Retina (tissue), 1 donor: ENCODE results near the gene DSCAM.

Experiments
- DNase-seq: peaks from one replicate; pipeline ENCODE4 v3.0.0-alpha.2; 2016

Gene DSCAM

DNA sequence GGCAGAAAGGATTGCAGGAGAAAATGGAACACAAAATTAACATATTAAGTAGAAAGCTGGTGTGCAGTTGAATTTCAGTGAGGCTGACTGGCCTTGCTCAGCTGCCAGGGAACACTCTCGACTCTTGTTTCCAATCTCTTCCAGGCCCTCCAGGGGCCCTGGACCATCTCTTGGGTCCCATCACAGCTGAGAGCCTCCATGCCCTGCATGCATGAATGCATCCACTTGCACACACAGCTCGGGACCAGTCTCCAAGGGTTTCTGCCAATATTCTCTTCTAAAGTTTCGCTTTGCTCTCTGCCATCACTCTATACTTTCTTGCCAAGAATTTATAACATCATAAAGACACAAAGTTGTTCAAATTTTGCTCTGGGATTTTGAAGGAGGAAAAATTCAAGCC is 200.3 kb downstream of the DSCAM start:
- DNase-seq, result no peak

DNA sequence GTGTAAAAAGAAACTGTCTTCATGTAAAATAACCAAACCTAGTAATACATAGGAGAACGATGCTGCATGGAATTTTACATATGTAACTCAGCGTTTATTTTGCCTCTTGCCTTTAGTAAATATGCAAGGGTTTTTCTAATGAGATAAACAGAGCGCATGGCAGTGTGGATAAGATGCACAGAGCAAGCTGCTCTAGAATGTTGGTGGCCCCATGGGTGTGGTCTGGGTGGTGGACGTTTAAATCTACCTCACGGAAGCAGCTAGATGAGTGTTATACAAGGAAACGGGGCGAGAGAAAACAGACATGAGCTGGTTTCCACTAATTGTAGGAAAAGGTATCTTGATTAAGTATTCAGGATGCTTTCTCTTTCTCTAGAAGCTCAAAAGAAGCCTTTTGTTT is 205.9 kb downstream of the DSCAM start:
- peak; percentile 24 for DNase-seq

DNA sequence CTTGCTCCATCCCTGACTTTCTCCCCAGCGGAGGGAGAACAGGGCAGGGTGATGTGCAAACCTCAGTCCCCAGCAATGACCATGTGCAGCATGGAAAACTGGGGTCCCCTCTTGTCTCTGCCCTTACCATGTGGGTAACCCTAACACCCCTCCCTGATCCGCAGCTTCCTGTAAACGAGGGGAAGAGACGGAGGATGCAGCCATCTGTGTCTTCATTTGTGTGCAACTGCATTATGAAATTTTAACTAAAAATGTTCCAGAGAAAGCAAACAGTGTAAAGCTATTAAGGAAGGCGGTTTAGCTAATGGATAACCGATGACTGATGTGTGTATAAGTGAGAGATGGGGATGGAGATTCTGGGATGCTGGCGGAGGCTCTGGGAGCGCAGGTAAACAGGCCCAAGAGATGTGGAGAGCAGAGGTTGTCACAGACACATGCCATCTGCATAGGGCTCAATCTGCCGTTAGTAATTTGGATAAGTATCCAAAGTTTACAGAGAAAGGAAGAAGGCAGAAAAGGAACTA is 206.6 kb downstream of the DSCAM start:
- peak; percentile 53 for DNase-seq

DNA sequence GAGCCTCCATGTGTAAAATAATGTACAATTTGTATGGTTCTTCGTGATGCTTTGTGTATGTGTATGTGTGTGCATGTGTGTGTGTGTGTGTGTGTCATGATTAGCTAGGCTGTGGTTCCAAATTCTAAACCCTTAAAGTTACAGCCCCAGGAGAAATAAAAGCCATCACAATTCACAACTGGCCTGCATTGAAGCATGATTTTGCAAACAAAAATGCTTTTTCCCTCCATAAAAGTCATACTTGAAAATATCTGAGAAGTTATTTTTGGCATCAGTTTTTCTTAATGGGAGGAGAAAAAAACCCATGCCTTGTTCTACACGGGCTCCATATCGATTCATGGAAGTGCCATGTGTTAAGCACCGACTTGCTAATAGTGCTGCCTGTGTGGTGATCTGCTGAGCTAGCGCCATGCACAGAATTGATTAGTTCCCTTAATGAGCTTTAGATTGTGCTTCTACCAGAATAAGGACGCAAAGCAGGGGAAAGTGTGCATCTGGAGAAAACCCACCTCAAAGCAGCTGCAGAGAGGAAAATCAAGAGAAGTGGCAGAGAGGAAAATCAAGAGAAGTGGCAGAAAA is 207.3 kb downstream of the DSCAM start:
- peak; percentile 59 for DNase-seq

DNA sequence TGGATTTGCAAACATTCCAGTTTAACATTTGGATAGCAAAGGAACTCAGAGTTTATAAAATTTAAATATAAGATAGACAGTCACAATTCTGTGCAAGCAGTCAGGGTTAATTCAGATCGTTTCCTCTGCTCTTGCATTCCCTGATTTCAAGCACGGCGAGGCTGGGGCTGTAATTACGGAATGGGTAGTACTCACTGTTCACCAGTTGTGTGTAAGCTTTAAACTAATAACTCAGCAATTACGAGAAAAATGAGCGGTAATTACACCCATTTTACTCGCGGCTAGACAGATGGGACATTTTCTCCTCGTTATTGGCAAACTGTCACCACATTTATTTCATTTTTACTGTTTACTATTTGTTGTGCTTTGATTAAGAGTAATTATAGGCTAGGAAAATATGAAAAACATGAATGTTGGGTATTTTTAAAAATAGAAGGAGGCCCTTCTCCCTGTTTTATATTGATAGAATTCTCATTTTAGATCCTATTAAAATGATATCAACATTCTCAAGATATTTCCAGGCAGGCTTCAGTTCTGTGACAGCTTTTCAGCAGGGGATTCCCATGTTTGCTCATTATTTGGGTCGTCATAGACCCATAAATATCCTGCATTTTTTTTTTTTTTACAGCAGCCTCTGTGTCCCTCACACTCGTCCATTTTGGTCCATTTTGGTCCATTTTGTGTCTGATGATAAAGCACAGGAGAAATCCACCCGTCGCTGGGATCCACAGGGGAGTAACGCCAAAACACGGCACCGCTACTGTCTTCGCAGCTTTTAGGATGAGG is 208.3 kb downstream of the DSCAM start:
- DNase-seq, result no peak

DNA sequence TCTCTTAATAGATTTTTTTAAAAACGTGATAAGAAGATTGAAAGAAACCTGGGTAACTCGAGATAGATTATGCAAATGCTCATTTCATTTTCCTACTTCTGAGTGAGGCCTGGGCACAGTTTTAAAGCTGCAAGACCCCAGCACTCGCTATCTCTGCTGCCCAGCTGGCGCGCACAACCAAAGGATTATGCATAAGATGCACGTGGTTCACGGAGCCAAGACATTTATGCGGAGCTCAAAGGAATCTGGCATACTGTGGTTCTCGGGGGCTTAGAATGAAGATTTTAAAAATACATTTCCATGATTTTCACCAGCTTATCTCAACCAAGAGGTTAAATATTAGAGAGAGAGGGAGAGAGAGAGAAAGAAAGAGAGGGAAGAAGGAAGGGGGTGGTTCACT is 210.9 kb downstream of the DSCAM start:
- no peak for DNase-seq

DNA sequence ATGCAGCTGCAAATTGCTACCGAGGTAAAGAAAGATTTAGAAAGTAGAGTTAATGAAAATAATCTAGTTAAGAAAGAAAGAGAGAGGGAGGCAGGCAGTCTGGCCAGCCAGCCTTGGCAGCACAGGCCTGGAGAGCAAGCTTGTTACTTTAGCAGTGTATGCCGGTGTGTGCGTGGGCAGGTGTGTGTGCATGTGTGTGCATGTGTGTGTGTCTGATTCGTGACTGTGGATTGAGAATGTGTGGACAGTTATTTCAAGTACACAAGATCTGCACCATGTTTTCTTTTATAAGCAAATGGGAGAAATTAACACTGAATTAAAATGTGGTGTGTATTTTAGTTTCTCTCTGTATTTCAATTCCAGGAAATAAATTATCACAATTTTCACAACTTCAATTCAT is 211.6 kb downstream of the DSCAM start:
- DNase-seq, result no peak

DNA sequence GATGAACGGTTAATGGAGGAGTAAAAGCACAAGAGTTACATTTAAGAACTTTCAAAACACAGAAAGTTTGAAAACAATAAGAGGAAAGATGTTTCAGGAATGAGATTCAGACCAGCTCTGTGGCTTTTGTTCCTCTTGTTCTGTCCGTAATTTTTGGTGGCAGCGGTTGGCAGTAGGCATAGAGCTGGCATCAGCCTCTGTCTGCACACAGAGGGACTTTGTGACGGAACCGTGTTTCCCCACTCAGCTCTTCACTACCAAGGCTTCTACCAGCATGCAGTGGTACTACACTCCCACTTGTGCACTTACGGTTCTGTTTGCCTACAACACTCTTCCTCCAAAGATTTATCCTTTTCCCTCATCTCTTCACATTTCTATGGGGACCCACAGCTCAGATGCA is 212.8 kb downstream of the DSCAM start:
- DNase-seq, result no peak

DNA sequence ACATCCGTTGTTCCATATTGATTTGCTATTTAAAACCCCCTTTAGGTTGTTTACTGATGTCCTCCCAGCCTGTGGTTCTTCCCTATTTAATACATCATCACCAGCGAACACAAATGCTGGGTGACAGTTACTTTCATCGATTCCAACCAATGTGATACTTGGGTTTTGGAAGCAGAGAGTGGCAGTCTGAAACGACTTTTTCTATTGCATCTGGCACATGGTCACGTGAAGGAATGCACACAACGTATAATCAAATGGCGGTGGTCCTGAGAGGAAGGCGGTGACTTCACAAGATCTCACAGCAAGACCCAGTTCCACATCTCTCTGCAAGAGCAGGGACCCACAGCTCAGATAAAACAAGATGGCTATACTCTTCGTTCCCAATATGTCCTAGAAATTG is 213.9 kb downstream of the DSCAM start:
- DNase-seq, result peak; percentile 45

DNA sequence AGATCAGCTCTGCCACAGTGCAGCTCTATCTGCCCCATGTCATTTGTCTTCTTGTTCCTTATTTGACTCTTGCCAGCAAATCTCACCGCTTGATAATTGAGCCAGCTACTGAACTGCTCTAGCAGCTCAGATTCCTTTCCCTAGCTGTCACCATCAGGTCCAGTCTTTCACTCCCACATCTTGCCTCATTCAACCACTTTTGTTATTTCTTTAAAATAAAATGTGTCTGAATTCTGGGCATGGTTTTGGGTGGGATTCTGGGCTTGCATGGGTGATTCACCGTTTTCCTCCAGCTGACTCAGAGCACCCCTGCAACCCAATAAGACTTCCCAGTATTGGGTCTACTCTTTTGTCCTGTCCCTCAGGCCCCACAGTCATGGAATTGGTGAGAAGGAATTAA is 215.7 kb downstream of the DSCAM start:
- no peak for DNase-seq

DNA sequence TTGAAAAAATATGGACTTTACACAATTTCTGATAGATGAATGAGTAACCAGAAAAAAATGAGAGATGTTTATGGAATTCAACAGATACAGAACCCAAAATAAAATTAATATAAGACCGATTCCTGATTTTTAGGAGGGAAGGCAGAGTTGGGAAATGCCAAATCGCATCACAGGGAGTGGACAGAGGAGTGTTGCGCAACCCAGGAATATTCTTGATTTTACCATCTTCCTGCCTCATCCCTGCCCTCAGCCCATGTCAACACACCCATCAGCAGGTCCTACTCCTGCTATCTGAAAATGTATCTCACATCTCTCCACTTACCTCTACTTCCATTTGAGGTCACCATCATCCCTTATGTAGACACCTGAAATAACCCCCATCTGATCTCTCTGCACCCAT is 221.0 kb downstream of the DSCAM start:
- no peak for DNase-seq

DNA sequence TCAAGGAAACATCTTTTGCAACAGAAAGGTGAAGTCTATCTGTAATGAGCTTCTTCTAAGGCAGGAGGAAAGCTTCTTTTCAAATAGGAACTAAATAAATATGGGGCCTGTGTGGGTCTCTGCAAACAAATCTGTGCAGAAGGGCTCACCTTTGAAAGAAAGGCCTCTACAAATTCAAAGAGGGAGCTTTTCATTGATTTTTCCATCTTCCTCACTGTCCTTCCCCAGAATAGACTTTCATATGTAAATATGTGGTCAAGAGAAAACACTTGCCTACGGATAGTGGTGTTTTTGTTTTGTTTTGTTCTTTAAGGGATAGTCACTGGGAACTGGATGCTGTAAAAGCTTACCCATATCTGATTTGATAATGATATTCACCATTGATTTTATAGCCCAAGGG is 223.4 kb downstream of the DSCAM start:
- DNase-seq, result no peak

DNA sequence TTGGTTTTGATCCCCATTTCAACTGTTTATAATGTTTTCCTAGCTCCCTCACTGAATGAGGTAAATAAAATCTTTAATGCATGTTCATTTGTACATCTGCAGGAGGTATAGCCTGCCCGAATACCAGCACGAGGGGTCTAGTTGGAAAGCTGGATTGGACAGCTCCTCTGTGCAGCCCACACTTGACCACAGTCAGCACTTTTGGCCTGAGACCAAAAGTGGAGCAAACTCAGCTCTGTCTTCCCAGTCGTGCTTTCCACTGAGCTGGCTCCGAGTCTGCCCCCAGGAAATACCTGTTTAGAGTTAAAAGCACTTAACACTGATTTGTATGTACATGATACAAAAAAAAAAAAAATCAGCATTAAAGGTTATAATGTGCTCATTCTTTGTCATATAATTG is 224.4 kb downstream of the DSCAM start:
- DNase-seq, result no peak

DNA sequence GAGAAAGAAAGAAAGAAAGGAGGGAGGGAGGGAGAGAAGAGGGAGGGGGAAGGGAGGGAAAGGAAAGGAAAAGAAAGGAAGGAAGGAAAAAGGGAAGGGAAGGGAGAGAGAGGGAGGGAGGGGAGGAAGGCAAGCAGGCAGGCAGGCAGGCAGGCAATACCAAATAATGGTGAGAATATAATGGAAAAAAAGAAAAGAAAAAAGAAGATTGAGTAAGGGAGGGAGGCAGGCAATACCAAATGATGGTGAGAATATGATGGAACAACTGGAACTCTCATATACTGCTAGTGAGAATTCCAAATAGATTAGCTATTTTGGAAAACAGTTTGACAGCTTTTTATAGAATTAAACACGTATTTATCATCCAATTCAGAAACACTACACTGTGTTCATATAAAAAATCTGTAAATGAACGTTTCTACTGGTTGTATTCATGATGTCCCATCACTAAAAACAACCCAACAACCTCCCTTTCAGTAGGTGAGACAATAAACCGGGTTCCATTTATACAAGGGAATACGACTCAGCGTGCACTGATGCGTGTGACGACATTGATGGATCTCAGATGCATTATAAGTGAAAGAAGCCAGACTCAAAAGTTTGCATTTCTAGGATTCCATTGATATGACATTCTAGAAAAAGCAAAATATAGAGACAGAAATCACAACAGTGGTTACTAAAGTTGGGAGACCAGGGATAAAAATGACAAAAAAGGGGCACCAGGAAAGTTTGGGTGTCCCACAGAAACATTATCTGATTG is 226.4 kb downstream of the DSCAM start:
- no peak for DNase-seq

DNA sequence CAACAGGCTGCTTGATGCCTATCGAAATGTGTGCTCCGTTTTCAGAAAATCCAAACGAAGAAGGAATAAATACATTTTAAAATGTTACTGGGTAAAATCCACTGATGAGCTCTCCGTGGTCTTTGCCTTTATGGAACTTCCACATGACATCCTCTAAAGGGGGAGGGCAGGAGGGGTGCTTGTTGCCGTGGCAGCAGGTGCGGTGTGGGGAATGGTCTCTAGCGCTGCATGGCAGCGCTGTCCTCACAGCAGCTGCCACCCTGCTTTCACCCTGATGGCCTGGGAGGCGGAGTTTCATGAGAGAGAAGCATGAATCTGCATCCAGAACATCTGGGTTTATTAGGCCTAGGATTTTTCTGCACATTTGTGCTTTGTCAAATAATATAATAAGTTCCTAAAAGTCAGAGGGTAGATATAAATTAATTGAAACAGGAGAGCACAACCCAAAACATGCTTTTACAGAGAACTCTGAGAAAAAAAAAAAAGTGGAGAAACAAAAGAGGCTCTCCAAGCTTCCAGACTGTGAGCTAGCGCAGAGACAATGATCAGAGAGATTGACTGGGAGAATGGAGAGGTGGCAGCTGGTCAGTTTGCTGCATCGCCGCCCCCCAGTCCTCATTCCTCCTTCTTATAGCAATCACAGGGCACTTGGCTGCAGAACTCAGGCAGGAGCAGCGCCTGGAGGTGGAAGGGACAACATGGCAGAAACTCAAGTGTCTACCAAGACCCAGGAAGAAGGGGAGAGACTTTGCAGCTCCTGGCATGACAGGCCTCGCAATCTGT is 228.6 kb downstream of the DSCAM start:
- DNase-seq, result peak; percentile 55

DNA sequence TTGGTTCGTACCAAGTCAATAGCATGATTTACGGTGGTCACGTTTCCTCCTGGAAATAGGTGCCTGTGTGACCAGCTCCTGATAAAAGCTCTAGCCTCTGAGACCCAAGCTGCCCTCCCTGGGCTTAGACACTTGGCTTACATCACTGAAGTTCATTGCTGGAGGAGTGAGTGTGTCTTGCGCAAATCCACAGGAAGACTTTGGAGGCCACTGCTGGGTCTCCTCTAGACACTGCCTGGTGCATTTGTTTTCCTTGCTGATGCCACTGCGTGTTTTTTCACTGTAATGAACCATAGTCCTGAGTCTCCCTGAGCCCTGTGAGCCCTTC is 230.6 kb downstream of the DSCAM start:
- no peak for DNase-seq

DNA sequence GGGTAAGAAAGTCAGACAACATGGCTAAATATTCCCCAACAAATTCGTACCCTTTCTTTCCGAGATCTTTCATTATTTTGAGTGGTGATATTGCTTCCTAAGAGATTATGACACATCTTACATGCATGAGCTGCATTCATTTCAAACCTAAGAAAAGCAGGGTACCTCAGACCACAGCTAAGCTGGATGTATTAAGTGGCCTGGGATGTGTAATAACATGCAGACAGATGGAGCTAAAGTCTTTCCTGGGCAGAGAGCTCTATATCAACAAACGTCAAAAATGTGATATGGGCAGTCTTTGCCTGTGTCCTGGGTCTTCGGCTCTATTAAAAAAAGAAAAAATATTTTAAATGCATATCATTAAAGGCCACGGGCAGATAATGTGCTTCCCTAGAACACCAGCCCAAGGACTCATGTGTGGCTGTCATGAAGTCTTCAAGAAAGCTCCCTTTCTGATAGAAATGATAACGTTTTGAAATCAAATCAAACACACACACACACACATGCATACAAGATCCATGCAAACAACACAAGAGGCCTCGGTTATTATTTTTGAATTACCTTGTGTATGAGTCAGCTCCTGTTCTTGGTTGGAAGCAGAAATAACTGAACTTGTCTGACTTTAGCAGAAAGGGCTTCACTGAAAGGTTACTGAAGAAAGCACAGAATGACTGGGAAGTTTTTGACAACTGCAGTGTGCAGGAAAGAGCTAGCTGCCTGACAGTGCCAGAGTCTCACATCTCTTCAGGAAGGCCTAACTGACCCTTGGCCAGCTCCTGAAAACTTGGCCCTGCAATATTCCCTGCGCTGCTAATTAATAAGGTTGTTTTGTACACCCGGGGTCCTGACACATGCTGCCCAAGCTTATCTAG is 231.2 kb downstream of the DSCAM start:
- DNase-seq, result no peak

DNA sequence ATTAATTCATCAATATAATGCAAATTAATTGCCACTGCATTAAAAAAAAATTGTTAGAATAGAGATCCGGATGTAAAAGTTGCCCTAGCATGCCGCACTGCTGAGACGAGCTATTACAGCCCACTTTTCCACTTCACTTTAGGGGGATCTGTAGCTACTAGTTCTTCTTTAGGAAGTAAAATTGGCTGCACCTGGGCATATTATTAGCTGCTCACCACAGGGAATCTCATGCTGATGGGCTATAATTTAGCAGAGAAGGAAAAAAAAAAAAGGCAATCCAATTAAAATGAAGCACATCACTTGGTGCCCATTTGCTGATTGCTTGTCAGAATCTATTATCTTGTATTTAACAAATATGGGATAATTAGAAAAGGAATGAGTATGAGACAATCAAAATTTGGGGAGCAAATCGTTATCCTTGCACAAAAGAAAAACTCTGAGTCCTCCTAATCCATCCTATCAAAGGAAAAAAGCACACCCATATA is 233.4 kb downstream of the DSCAM start:
- DNase-seq, result peak; percentile 77

DNA sequence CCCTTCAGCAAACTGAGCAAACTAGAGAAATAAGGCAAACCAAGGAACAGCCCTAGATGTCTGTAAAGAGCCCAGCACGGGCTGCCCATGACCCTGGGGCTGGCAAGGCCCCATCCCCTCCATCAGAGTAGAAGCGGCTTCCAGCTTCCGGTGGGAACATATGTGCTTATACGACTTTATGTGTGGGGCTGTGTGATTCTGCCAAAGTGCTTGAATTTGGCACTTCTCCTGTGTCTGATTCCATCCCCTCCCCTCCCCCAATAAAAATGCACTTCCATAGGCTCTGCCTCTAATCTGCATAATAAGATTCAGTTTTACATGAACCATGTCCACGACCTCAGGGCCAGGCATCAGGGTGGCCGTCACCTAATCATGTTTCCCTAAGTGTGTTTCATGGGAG is 236.6 kb downstream of the DSCAM start:
- no peak for DNase-seq

DNA sequence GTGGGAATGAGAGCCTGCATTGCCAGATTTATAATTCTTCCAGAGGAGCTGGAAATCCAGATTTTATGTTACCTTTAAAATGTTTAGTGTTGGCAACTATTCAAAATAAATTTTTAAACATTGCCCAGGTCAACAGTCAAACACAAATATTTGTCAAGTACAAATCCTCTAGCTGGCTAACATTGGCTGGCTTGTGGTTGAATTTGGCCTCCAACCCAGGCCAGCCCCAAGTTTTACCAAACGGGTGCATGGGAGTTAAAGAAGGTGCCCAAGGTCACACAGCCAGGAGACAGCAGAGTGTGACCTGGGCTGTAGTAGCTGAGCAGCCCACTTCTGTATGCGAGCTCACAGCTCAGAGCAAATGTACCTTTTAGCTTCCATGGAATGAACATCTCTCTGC is 240.6 kb downstream of the DSCAM start:
- no peak for DNase-seq

DNA sequence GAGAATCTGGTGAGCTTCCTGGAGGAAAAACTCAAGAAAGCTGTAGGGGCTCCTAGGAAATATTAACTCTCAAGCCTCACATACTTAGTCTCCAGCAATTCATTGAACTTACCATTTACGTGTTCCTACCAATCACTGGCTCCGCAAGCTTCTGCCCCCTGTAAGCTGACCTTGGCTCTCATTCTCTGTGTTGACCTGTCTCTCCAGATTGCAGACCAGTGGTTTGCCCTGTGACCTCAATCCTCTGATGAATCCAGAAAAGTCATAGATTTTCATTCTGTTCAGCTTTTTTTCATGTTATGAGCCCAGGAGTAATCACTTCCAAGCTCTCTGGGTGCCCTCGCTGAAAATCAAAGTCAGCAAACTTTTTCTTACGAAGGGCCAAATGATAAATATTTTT is 241.9 kb downstream of the DSCAM start:
- DNase-seq, result no peak

DNA sequence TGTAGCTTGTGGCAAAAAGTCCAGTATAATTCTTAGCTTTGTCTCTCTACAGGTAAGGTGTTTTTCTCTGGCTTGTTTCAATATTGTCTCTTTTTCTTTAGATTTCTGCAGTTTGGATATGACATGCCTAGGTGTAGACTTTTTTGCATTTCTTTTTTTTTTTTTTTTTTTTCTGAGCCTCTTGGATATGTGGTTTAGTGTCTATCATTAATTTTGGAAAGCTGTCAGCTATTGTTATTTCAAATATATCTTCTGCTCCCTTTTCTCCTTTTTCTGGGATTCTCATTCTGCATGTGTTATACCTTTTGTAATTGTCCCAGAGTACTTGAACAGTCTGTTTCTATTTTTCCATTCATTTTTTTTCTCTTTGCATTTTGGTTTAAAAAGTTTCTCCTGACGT is 243.2 kb downstream of the DSCAM start:
- no peak for DNase-seq
